ENCODE measurements around the gene KRTAP4-7.
"Not testable (repeated sequence)": the region's sequence is repeated elsewhere in the genome, so short reads cannot be mapped to it uniquely, and the experiment has no call there.

Gene KRTAP4-7

DNA sequence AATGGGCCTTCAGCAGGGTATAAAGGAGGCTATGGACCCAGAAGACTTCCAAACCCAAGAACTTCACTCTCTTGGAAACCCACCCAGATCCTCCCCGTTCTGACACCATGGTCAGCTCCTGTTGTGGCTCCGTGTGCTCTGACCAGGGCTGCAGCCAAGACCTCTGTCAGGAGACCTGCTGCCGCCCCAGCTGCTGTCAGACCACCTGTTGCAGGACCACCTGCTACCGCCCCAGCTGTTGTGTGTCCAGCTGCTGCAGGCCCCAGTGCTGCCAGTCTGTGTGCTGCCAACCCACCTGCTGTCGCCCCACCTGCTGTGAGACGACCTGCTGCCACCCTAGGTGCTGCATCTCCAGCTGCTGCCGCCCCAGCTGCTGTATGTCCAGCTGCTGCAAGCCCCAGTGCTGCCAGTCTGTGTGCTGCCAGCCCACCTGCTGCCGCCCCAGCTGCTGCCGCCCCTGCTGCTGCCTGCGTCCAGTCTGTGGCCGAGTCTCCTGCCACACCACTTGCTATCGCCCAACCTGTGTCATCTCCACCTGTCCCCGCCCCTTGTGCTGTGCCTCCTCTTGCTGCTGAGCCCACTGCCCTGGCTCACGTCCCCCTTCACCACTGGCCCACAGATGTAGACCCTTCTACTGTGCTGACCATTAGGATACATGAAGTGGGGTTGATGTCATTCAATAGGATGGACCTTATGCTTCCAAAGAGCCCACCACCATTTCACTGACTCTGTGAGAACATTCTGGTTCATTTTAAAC is at the start of gene KRTAP4-7:
TSS of gene KRTAP4-7 (plus strand) at position 51 of the 757 bp plus-strand sequence. CDS start at position 108, 57 bp downstream.
- not testable (repeated sequence) for DNase-seq (ENCODE audit: low spot score)

DNA sequence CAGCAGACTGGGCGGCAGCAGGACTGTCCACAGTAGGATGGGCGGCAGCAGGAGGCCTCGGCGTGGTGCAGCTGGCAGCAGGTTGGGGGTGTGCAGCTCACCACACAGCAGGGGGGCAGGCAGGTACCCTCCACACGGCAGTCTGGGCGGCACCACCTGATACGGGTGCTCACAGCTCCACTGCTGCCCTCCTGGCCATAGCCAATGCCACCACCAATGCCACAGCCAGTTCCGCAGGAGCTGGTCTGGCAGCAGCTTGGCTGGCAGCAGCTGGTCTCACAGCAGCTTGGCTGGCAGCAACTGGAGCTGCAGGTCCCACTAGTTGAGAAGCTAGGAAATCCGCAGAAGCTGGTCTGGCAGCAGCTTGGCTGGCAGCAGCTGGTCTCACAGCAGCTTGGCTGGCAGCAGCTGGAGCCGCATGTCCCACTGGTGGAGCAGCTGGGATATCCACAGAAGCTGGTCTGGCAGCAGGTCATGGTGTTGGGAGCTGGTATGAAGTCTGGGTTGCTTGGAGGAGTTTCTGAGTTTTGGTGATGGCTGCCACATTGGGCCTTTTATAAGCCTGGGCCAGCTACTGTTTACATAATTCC is 49.5 kb upstream of the KRTAP4-7 start, which contains the start of gene KRTAP1-3:
TSS of gene KRTAP1-3 (minus strand) at position 529 of the 590 bp plus-strand sequence. CDS start at position 476, 53 bp downstream.
- not testable (repeated sequence) for DNase-seq (ENCODE audit: low spot score)

DNA sequence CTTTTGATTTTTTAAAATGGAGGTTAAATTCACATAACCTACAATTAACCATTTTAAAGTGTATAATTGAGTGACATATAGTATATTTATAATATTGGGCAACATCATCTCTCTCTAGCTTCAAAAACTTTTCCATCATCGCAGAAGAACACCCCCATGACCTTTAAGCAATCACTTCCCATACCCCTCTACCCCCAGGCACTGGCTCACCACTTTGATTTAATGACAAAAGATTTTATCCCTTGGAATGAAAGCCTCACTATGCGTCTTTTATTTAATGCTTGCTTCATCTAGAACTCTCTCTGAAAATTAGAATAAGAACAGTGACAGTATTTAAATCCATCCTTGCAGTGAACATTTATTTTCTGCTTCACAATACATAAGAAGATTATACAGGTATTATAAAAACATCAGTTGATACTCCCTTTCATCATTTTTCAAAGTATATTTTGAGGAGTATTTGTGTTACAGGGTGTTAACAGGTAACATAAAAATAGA is 46.0 kb upstream of the KRTAP4-7 start:
- DNase-seq (ENCODE audit: low spot score): no peak

DNA sequence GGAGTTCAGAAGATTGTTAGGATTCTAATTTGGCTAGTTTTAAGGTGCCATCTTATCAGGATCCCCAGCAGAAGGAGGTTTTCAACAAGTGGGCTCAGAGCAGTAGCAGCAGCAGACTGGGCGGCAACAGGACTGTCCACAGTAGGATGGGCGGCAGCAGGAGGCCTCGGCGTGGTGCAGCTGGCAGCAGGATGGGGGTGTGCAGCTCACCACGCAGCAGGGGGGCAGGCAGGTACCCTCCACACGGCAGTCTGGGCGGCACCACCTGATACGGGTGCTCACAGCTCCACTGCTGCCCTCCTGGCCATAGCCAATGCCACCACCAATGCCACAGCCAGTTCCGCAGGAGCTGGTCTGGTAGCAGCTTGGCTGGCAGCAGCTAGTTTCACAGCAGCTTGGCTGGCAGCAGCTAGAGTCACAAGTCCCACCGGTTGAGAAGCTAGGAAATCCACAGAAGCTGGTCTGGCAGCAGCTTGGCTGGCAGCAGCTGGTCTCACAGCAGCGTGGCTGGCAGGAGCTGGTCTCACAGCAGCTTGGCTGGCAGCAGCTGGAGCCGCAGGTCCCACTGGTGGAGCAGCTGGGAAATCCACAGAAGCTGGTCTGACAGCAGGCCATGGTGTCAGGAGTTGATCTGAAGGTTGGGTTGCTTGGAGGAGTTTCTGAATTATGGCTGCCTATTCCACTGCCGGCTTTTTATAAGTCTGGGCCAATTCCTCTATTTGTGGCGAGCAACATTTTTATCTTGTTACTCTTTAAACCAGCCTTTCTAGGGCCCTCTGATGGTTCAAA is 43.0 kb upstream of the KRTAP4-7 start, which contains the start of gene KRTAP1-1:
TSS of gene KRTAP1-1 (minus strand) at position 668 of the 789 bp plus-strand sequence. CDS start at position 615, 53 bp downstream.
- not testable (repeated sequence) for DNase-seq (ENCODE audit: low spot score)

DNA sequence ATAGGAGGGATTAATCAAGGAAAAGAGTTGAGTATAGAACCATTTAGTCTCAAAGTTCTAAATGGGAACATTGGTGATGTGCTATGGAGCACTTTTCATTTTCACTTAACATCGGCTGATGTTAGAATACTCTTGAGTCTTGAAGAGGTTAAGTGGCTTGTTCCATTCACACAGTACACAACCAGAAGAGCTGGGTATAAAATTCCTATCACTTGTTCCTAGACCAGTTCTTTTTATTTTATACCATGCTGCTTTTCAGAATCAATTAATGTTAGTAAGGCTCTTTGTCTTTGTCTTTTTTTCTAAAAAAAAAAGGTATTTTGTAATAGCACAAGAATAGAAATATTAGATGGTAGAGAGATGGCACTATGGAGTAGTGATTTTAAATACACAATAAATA is 41.0 kb upstream of the KRTAP4-7 start:
- DNase-seq (ENCODE audit: low spot score): no peak

DNA sequence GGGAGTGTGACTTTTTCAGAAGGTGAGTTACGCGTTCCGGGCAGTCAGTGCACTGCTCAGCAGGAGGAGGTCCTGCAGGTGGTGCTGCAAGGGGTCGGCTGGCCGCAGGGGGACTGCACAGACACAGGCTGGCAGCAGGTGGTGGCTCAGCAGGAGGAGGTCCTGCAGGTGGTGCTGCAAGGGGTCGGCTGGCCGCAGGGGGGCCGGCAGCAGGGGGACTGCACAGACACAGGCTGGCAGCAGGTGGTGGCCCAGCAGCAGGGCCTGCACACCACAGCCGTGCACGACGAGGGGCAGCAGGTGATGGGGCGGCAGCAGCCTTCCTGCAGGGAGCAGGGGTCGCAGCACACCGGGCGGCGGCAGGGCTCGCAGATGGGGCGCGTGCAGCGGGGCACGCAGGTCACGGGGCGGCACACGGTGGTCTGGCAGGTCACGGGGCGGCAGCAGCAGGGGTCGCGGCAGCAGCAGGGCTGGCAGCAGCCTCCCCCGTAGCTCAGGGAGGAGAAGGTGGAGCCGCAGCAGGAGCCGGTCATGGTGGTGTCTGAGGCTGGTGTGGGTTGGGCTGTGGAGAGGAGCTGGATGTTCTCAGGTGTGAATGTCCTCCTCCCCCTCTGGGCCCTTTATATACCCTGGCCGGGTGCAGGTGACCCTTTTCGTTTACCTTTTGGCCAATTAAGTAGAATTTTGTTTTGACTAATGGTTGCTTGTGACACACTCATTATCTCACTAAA is 37.0 kb upstream of the KRTAP4-7 start, which contains the start of gene KRTAP2-1:
TSS of gene KRTAP2-1 (minus strand) at position 582 of the 731 bp plus-strand sequence. CDS start at position 533, 49 bp downstream.
- not testable (repeated sequence) for DNase-seq (ENCODE audit: low spot score)

DNA sequence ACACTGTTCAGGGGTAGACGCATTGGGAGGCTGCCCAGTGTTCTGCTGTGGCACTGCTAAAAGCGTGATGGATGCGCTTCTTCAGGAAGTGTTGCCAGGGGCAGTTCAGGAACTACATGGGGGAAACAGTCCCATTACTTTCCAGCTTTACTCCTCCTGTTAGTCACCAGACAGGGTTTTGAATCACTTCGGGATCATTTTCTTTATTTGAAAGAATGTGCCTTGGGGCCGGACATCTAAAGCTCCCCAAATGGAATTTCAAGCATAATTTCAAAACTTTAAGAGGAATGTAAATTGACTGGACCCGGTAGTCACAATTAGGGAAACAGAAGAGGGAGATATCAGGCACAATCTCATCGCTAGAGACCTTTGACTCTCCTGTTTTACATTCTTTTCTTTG is 35.5 kb upstream of the KRTAP4-7 start:
- DNase-seq (ENCODE audit: low spot score): no peak

DNA sequence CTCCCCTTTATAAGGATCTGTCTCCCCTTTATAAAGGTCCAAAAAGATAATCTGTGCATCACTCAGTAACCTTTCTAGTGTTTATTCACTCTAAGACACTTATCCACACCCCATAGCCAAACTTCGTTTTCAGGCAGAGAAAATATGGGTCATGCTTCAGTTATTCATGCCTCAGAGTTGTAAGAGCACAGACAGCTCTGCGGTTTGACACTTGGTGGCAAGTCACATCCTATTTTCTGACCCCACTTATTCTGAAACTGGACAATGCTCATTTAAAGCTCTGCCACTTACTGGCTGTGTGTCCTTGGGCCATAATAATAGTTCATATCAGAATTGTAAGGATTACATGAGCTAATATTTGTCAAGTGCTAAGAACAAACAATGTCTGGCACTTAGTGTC is 34.8 kb upstream of the KRTAP4-7 start:
- no peak for DNase-seq (ENCODE audit: low spot score)

DNA sequence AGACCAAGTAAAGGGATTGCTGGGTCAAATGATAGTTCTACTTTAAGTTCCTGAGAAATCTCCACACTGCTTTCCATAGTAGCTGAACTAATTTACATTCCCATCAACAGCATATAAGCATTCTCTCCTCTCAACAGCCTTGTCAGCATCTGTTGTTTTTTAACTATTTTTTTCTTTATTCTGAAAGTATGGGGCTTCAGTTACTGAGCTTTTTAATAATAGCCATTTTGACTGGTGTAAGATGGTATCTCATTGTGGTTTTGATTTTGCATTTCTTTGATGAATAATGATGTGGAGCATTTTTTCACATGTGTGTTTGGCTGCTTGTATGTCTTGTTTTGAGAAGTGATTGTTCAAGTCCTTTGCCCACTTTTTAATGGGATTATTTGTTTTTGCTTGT is 31.4 kb upstream of the KRTAP4-7 start:
- DNase-seq (ENCODE audit: low spot score): no peak

DNA sequence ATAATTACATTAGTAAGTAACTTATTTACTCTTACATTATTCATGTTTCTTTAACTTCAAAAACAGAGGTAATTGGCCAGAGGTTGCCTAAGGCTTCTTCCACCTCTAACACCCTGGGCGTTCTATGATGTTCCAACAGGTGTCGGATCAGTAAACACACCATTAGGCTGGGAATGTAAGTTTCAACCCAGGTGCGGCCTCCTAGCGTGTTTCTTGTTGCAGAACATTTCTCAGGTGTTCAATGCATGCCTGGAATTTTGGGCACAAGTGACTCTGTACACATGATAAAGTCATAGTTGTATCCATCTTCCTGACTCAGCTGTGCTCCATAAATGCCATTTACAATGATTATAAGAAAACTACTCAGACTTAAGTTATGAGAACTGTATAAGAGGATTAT is 29.9 kb upstream of the KRTAP4-7 start:
- DNase-seq (ENCODE audit: low spot score): no peak

DNA sequence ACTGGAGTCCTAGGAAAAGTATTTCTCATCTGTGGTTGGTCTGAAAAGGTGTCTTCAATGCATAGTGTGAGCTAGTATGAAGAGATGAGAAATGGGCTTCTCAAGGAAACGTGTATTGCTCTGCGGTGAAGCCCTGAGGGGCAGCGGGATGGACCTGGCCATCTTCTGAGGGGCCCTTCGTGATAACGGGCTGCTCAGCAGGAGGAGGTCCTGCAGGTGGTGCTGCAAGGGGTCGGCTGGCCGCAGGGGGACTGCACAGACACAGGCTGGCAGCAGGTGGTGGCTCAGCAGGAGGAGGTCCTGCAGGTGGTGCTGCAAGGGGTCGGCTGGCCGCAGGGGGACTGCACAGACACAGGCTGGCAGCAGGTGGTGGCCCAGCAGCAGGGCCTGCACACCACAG is 29.4 kb upstream of the KRTAP4-7 start:
- DNase-seq (ENCODE audit: low spot score): not testable (repeated sequence)

DNA sequence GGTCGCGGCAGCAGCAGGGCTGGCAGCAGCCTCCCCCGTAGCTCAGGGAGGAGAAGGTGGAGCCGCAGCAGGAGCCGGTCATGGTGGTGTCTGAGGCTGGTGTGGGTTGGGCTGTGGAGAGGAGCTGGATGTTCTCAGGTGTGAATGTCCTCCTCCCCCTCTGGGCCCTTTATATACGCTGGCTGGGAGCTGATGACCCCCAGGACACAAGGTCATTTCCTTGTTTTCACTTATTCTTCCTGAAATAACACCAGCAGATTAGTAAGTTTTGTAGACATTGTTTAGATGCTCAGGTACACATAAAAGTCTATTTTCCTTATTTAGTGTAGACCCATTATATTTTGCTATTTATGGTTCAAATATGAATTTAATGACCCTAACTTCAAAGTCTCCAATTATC is 28.8 kb upstream of the KRTAP4-7 start, which contains the start of gene KRTAP2-2:
TSS of gene KRTAP2-2 (minus strand) at position 101 of the 400 bp plus-strand sequence. CDS start at position 82, 19 bp downstream.
- not testable (repeated sequence) for DNase-seq (ENCODE audit: low spot score)

DNA sequence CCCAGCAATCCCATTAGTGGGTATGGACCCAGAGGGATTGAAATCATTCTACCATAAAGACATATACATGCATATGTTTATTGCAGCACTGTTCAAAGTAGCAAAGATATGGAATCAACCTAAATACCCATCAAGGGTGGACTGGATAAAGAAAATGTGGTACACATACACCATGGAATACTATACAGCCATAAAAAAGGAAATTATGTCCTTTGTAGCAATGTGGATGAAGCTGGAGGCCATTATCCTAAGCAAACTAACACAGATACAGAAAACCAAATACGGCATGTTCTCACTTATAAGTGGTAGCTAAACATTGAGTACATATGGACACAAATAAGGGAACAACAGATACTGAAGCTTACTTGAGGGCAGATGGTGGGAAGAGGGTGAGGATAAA is 26.4 kb upstream of the KRTAP4-7 start:
- DNase-seq (ENCODE audit: low spot score): no peak

DNA sequence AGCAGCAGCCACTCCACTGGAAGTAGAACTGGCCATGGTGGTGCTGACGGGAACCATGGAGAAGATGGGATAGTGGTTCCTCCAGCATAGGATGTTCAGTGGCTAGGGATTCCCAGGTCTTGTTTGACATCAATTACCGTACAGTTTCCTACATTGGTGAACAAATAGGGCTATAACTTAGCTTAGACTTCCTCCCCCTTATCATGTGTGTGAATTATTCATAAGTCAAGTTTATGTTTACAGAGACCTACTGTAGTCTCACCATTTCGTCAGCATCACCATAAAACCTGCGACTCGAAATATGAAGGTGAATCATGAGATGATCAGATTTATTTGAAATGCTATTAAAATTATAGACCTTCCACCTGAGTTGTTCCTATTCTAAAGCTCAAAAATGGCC is 25.2 kb upstream of the KRTAP4-7 start:
- no peak for DNase-seq (ENCODE audit: low spot score)

DNA sequence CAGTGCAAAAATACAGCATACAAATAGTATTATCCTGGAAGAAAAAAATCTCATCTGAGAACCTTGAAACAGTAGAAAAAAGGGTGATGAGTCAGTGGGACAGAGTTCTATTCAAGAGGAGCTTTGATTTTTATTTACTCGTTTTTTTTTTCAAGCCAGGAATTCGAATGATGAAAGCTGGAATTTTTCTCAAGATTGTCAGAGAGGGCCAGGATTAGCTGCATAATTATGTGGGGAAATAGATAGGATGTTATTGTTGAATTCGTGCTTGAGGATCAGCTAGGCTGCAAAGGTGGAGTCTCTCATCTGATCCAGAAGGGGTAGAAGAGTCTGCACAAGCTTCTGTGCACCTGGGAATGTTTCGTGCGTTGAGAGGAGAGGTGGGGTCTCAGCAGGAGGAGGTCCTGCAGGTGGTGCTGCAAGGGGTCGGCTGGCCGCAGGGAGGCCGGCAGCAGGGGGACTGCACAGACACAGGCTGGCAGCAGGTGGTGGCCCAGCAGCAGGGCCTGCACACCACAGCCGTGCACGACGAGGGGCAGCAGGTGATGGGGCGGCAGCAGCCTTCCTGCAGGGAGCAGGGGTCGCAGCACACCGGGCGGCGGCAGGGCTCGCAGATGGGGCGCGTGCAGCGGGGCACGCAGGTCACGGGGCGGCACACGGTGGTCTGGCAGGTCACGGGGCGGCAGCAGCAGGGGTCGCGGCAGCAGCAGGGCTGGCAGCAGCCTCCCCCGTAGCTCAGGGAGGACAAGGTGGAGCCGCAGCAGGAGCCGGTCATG is 24.5 kb upstream of the KRTAP4-7 start:
- DNase-seq (ENCODE audit: low spot score): not testable (repeated sequence)

DNA sequence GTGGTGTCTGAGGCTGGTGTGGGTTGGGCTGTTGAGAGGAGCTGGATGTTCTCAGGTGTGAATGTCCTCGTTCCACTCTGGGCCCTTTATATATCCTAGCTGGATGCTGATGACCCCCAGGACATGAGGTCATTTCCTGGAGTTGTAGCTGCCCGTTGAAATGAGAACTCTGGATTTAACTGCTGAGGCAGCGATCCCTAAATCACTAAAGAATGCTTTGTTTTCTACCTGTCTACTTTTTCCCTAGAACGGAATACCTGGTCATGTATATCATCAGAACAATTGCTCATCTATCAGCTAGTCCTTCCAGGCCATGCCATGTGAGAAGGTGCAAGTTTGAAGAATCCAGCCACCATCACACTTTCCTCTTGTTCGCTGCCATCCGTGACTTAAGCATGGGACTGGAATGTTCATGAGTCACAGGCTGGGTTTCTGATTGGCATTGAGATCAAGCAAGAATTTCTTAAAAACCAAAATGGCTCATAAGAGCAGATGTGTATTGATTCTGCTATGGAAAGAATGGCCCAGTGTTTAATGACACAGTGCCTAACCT is 23.8 kb upstream of the KRTAP4-7 start, which contains the start of gene KRTAP2-3:
TSS of gene KRTAP2-3 (minus strand) at position 63 of the 553 bp plus-strand sequence. CDS start 64 bp downstream, outside the sequence.
- DNase-seq (ENCODE audit: low spot score): no peak

DNA sequence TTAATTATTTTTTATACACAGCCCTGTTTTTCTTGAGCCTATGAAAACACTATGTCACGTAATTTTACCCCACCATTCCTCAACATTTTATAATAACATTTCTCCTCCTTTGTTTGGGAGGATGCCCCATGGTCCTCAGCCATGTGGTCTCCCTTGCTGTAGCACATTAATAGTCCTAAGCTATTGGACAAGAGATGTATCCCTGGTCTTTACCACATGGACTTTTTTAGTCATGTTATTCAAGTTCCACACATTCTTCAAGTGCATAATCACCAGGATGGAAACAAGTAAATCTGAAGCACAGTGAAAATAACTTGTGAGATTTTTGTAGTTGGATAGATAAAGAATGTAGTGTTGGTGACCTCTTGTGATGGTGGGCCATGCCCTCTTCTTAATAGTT is 22.0 kb upstream of the KRTAP4-7 start:
- DNase-seq (ENCODE audit: low spot score): no peak

DNA sequence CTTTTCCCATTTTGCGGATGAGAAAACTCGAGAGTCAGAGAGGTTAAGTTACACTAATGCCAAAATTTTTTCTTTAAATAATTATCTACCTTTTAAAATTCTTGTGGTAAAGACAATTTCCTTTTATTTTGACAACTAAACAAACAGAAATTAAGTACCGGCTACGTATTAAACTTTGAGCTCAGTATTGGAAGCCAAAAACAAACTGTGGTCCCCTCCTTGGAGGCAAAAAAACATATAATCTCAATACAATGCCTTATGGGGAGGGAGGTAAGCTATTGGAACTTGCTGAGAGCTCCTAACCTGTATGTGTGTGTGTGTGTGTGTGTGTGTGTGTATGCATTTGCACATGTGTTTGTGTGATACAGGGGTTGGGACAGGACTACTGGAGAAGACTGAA is 20.5 kb upstream of the KRTAP4-7 start:
- DNase-seq (ENCODE audit: low spot score): no peak

DNA sequence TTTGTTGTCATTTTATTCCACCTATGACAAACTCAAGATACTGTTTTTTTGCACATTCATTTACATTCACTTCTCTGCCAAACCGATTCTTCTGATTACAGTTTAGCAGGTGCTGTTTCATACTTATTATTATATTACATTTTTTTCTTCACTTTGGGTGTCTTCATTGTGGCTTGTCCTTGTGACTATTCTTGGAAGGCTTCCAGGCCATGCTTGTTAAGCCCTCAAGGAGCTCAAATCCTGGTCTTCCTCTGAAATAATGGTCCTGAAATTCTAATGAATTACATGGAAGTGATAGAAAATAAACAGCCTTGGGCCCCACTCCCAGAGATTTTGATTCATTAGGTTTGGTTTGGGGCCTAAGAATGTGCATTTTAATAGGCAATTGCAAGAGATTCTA is 19.6 kb upstream of the KRTAP4-7 start:
- no peak for DNase-seq (ENCODE audit: low spot score)
